B cell (primary cell): ENCODE data around the gene LRRC61. TPM values are rescaled to one million over a fixed set of nuclear protein-coding genes. Genes with fewer than 3 reads are reported as not detected.

Experiments used
- ATAC-seq: fragments of 200-7000 bp; cut with Tn5 transposase; one replicate; pipeline ENCODE4 v1.10.0; 2021; ENCODE audit warnings: low read depth, mild to moderate bottlenecking, moderate number of reproducible peaks, moderate library complexity
- CTCF ChIA-PET: fragments of 350-600 bp; sonication (Branson Sonifier 250); formaldehyde crosslinking; loops from one replicate; lab custom pipeline; 2021; ENCODE audit warnings: antibody characterized with exemption, inconsistent platforms; lab: Charles Lee
- POLR2A ChIA-PET: fragments of 350-600 bp; sonication (Branson Sonifier 250); formaldehyde crosslinking; loops from one replicate; lab custom pipeline; 2021; ENCODE audit warnings: antibody characterized with exemption; lab: Charles Lee
- DNase-seq: peaks from one replicate; pipeline ENCODE4 v3.0.0; 2013
- H2AFZ ChIP-seq: 2 replicates; pipeline ENCODE4 v1.6.1; 2012; ENCODE audit warnings: mild to moderate bottlenecking, low read depth, low read length; ENCODE audit not compliant: insufficient read depth, poor library complexity, severe bottlenecking
- H3K27ac ChIP-seq, 2 donors: 1 replicate in 1 of 2; 2 replicates in 1 of 2; pipeline ENCODE4 v1.5.1; 2012 to 2013; ENCODE audit warnings: low read length in 2 of 2, mild to moderate bottlenecking in 2 of 2, moderate library complexity in 1 of 2
- H3K27me3 ChIP-seq, 4 experiments: fragments of 200-600 bp in 1 of 4; sonication (generic) in 1 of 4; replicated peaks in 1 of 4; 1 replicate in 2 of 4; 2 replicates in 2 of 4; pipeline versions ENCODE4 v1.6.1 to v1.7.0; 2013 to 2016; ENCODE audit warnings: low read length in 3 of 4, mild to moderate bottlenecking in 2 of 4, mixed read lengths in 1 of 4, moderate library complexity in 1 of 4; ENCODE audit not compliant: insufficient read depth in 4 of 4, control insufficient read depth in 3 of 4; ENCODE audit errors: control extremely low read depth in 1 of 4
- H3K36me3 ChIP-seq, 2 experiments: replicated peaks in 1 of 2; 1 replicate in 1 of 2; 2 replicates in 1 of 2; pipeline versions ENCODE4 v1.6.1 to v1.7.1; 2013; ENCODE audit warnings: low read length in 1 of 2; ENCODE audit not compliant: insufficient read depth in 2 of 2, control insufficient read depth in 1 of 2; ENCODE audit errors: control extremely low read depth in 1 of 2, extremely low read depth in 1 of 2
- H3K4me1 ChIP-seq, 2 donors: fragments of 200-600 bp in 1 of 2; sonication (generic) in 1 of 2; 1 replicate in 1 of 2; 2 replicates in 1 of 2; pipeline versions ENCODE4 v1.5.1 to v1.6.1; 2013 to 2017; ENCODE audit warnings: low read length in 2 of 2; ENCODE audit not compliant: control insufficient read depth in 2 of 2, insufficient read depth in 2 of 2
- H3K4me2 ChIP-seq: replicated peaks from 2 replicates; pipeline ENCODE3; 2012; ENCODE audit warnings: mild to moderate bottlenecking, low read depth, low read length; ENCODE audit not compliant: poor library complexity, severe bottlenecking
- H3K4me3 ChIP-seq, 5 experiments: fragments of 200-600 bp in 1 of 5; sonication (generic) in 1 of 5; 1 replicate in 3 of 5; 2 replicates in 2 of 5; pipeline versions ENCODE4 v1.5.1 to v1.7.0; 2011 to 2016; ENCODE audit warnings: low read length in 4 of 5, mild to moderate bottlenecking in 4 of 5, low read depth in 2 of 5, control low read depth in 1 of 5, moderate library complexity in 1 of 5; ENCODE audit not compliant: insufficient read depth in 1 of 5; ENCODE audit errors: control extremely low read depth in 1 of 5, extremely low read depth in 1 of 5
- H3K79me2 ChIP-seq: fragments of 200-600 bp; sonication (generic); one replicate; pipeline ENCODE4 v1.6.0; 2016; ENCODE audit warnings: low read length; ENCODE audit not compliant: control insufficient read depth, insufficient read depth
- H3K9ac ChIP-seq: fragments of 200-600 bp; sonication (generic); 2 replicates; pipeline ENCODE4 v1.6.1; 2017; ENCODE audit warnings: mild to moderate bottlenecking, low read length, moderate library complexity
- H3K9me3 ChIP-seq, 3 donors: one replicate each; pipeline versions ENCODE4 v1.6.1 to v1.7.1; 2013; ENCODE audit warnings: low read length in 2 of 3; ENCODE audit not compliant: control insufficient read depth in 2 of 3, insufficient read depth in 1 of 3; ENCODE audit errors: control extremely low read depth in 1 of 3
- H4K20me1 ChIP-seq: 2 replicates; pipeline ENCODE4 v1.6.0; 2012; ENCODE audit warnings: mild to moderate bottlenecking, low read length; ENCODE audit not compliant: insufficient read depth, control insufficient read depth, poor library complexity, severe bottlenecking
- H3K27ac Mint-ChIP-seq: one replicate; pipeline ENCODE4 v1.8.0; 2021; ENCODE audit warnings: mixed read lengths
- H3K27me3 Mint-ChIP-seq: one replicate; pipeline ENCODE4 v1.8.0; 2021; ENCODE audit warnings: mixed read lengths
- H3K4me1 Mint-ChIP-seq: one replicate; pipeline ENCODE4 v1.8.0; 2021; ENCODE audit warnings: mixed read lengths
- H3K4me3 Mint-ChIP-seq: one replicate; pipeline ENCODE4 v1.8.0; 2021; ENCODE audit warnings: mixed read lengths
- H3K9me3 Mint-ChIP-seq: one replicate; pipeline ENCODE4 v1.8.0; 2022; ENCODE audit warnings: mixed read lengths; ENCODE audit not compliant: insufficient read depth
- EZH2 ChIP-seq: IDR thresholded peaks from 2 replicates; pipeline ENCODE4 v1.6.1; 2012; ENCODE audit warnings: borderline replicate concordance, low read depth, mild to moderate bottlenecking, moderate library complexity, low read length; ENCODE audit not compliant: insufficient read depth, poor library complexity, severe bottlenecking
- WGBS: methylation state at CpG from one replicate; pipeline ENCODE4 v1.1.5; 2013; ENCODE audit warnings: missing lambda C conversion rate; ENCODE audit not compliant: insufficient coverage; 5-methylcytosine and 5-hydroxymethylcytosine counted together
- intact Hi-C: fragments of 100-400 bp; cut with micrococcal nuclease; formaldehyde crosslinking; loops from one replicate; pipeline ENCODE4 v1.10.0; 2022
- polyA plus RNA-seq: library from polyadenylated mRNA; depleted of rRNA; stranded (reverse); fragments of >200 nt; gene quantifications from 2 replicates; pipeline ENCODE4 v1.2.3, GENCODE V29; 2012
- total RNA-seq, 2 donors: library from RNA; stranded (reverse); fragments of 120-200 nt in 1 of 2; gene quantifications; 1 replicate in 1 of 2; 2 replicates in 1 of 2; pipeline versions ENCODE4 v1.2.3 to v1.2.4, GENCODE V29; 2013 to 2022
- TF ChIP-seq, protein P1 (sequence below): fragments of 200-600 bp; IDR thresholded peaks from one replicate; pipeline ENCODE4 v1.8.0; 2022; ENCODE audit warnings: antibody characterized with exemption, mild to moderate bottlenecking

LRRC61 gene
- total and polyA plus RNA-seq, 2 donors (not counting 1 experiment from before 2014, with no cell fraction given), result 12.8 to 12.9 TPM

DNA sequence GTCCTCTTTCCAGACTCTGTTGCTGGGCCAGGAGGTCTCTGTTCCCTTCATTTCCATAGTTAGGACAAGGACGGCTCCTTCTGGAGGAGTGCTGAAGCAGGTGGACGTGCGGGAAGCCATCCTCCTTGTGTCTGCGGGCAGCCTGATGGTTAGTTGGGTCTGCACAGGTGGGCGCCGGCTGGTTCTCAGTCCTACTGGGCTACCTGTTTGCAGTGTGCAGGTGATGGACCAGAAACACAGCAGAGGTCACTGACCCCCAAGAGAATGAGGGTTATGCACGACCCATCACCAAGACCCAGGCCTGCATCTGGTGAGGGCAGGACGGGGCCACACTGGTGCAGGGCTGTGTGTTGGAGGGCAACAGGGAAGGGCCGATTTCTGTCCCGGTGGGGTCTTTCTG lies 10.5 kb downstream of the LRRC61 start:
- Histone ChIP-seq H3K36me3 (peaks cover 0 to 7% of the 10 kb centered on the region in 2 experiments), H3K4me1 (no peaks in the 10 kb centered on the region), H2AFZ (no peak overlapping the region), H3K4me2 (no peak overlapping the region), H3K9me3 (no peaks in the 10 kb centered on the region), H3K4me3 (no peak overlapping the region), H3K9ac (no peak overlapping the region), H4K20me1 (no peaks in the 10 kb centered on the region), H3K79me2 (no peaks in the 10 kb centered on the region), H3K27me3 (no peaks in the 10 kb centered on the region), H3K27ac (no peak overlapping the region)
- ChIA-PET POLR2A (no interaction called here), CTCF (no interaction called here)
- intact Hi-C loops, result no loop called here
- Mint-ChIP-seq H3K27me3 (no peaks in the 10 kb centered on the region), H3K9me3 (no peaks in the 10 kb centered on the region), H3K27ac (no peak overlapping the region), H3K4me1 (no peaks in the 10 kb centered on the region), H3K4me3 (no peak overlapping the region)
- 96% methylated on average over 10 of the region's 10 CpGs for WGBS
- DNase-seq (no peak), ATAC-seq (no peak)
- TF ChIP-seq EZH2, result no peak
- TF ChIP-seq, protein P1, sequence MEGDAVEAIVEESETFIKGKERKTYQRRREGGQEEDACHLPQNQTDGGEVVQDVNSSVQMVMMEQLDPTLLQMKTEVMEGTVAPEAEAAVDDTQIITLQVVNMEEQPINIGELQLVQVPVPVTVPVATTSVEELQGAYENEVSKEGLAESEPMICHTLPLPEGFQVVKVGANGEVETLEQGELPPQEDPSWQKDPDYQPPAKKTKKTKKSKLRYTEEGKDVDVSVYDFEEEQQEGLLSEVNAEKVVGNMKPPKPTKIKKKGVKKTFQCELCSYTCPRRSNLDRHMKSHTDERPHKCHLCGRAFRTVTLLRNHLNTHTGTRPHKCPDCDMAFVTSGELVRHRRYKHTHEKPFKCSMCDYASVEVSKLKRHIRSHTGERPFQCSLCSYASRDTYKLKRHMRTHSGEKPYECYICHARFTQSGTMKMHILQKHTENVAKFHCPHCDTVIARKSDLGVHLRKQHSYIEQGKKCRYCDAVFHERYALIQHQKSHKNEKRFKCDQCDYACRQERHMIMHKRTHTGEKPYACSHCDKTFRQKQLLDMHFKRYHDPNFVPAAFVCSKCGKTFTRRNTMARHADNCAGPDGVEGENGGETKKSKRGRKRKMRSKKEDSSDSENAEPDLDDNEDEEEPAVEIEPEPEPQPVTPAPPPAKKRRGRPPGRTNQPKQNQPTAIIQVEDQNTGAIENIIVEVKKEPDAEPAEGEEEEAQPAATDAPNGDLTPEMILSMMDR, result no peak

DNA sequence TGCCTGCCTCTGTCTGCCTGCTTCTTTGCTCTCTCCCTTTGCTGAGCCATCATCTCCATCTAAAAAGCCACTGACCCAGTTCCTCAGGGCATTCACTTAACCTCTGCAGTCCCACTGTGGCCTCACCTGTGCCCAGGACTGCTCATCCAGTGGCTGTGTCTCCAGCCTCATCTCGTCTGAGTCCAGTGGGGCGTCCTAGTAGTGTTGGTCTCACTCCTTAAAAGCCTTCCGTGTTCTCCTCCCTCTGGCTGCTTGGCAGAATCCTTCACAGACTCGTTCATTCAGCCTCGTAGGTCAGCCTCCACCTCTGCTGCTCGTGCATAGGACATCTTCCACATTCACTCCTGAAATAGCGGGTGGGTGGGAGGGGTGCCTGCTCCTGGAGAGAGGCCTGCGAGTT lies 11.0 kb downstream of the LRRC61 start:
- Histone ChIP-seq H2AFZ (no peak overlapping the region), H3K9me3 (no peaks in the 10 kb centered on the region), H3K27me3 (no peaks in the 10 kb centered on the region), H4K20me1 (no peaks in the 10 kb centered on the region), H3K79me2 (no peaks in the 10 kb centered on the region), H3K4me2 (no peak overlapping the region), H3K27ac (no peak overlapping the region), H3K4me1 (no peaks in the 10 kb centered on the region), H3K36me3 (peaks cover 0 to 3% of the 10 kb centered on the region in 2 experiments), H3K4me3 (no peak overlapping the region), H3K9ac (no peak overlapping the region)
- intact Hi-C loops, result no loop called here
- H3K27ac Mint-ChIP-seq, result no peak overlapping the region
- H3K4me1 Mint-ChIP-seq, result peaks cover under 1% of the 10 kb centered on the region
- no peaks in the 10 kb centered on the region for H3K9me3 Mint-ChIP-seq
- ChIA-PET CTCF (no interaction called here), POLR2A (no interaction called here)
- no peak for TF ChIP-seq EZH2
- TF ChIP-seq, protein P1, result no peak
- ATAC-seq, result no peak
- WGBS, result 100% methylated on average over 5 of the region's 8 CpGs
- H3K4me3 Mint-ChIP-seq, result no peak overlapping the region
- DNase-seq, result no peak
- H3K27me3 Mint-ChIP-seq, result peaks cover under 1% of the 10 kb centered on the region
